Measurements from ENCODE around the gene ASNS.
"Not testable (repeated sequence)": the region's sequence is repeated elsewhere in the genome, so short reads cannot be mapped to it uniquely, and the experiment has no call there.

ASNS gene

DNA sequence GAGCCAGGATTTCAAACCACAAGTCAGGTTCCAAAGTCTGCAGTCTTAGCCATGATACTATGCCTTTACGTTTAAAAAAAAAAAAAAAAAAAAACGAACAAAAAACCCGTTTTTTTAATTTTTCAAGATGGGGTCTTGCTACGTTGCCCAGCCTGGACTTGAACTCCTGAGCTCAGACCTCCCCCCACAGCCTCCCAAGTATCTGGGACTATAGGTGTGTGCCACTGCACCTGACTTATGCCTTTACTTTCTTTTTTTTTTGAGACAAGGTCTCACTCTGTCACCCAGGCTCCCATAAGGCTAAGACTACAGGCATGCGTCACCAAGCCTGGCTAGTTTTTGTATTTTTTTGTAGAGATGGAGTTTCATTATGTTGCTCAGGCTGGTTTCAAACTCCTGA is 14.7 kb downstream of the ASNS start:
- H3K27me3 Mint-ChIP-seq (ENCODE audit: low read depth), result no peaks in the 10 kb centered on the region
- TF ChIP-seq CTCF (IDR thresholded peaks at IDR 0.05; ENCODE audit: unreplicated experiment in 3 of 3), result no peak
- no peaks in the 10 kb centered on the region for H3K9me3 Mint-ChIP-seq
- no peaks in the 10 kb centered on the region for H3K4me1 Mint-ChIP-seq
- H3K4me3 Mint-ChIP-seq, result no peak overlapping the region
- no peak overlapping the region for H3K27ac Mint-ChIP-seq
- peaks cover 34% of the 10 kb centered on the region for H3K36me3 Mint-ChIP-seq (ENCODE audit: low read depth)

DNA sequence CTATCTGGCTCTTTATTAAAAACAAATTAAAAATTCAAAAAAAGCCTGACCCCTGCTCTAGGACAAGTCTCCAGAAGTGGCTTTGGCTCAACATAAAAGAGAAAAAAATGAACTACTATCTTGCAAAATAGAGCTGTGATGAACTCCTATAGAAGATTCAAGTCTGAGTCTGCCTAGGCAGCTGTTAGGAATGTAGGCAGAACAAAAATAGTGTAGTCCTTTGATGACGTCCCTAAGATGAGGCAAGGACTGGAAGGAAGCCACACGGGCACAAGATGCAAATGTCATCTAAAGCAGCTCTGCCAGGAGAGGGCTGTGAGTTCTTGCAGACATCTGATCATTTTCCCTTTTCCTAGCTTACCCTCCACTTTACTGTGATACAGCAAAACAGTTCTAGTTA is 20.5 kb downstream of the ASNS start:
- Mint-ChIP-seq H3K9me3 (no peaks in the 10 kb centered on the region), H3K36me3 (ENCODE audit: low read depth) (peaks cover 28% of the 10 kb centered on the region), H3K4me3 (no peak overlapping the region), H3K27me3 (ENCODE audit: low read depth) (no peaks in the 10 kb centered on the region), H3K27ac (no peak overlapping the region), H3K4me1 (no peaks in the 10 kb centered on the region)
- no peak for TF ChIP-seq CTCF (IDR thresholded peaks at IDR 0.05; ENCODE audit: unreplicated experiment in 3 of 3)

DNA sequence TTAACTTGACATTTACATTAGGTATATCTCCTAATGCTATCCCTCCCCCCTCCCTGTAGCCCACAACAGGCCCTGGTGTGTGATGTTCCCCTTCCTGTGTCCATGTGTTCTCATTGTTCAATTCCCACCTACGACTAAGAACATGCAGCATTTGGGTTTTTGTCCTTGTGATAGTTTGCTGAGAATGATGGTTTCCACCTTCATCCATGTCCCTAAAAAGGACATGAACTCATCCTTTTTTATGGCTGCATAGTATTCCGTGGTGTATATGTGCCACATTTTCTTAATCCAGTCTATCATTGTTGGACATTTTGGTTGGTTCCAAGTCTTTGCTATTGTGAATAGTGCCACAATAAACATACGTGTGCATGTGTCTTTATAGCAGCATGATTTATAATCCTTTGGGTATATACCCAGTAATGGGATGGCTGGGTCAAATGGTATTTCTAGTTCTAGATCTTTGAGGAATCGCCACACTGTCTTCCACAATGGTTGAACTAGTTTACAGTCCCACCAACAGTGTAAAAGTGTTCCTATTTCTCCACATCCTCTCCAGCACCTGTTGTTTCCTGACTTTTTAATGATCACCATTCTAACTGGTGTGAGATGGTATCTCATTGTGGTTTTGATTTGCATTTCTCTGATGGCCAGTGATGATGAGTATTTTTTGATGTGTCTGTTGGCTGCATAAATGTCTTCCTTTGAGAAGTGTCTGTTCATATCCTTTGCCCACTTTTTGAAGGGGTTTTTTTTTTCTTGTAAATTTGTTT is 21.8 kb downstream of the ASNS start:
- H3K4me3 Mint-ChIP-seq, H3K9me3 Mint-ChIP-seq: not testable (repeated sequence)

GRCh38 chr7:97847791-97848190 is 24.4 kb downstream of the ASNS start:
- no peak for TF ChIP-seq CTCF (IDR thresholded peaks at IDR 0.05; ENCODE audit: unreplicated experiment in 3 of 3)
- Mint-ChIP-seq H3K27me3 (ENCODE audit: low read depth) (no peaks in the 10 kb centered on the region), H3K4me3 (no peak overlapping the region), H3K9me3 (no peaks in the 10 kb centered on the region), H3K27ac (peak overlapping the region in 1 of 3 experiments; percentile 29), H3K4me1 (no peaks in the 10 kb centered on the region), H3K36me3 (ENCODE audit: low read depth) (peaks cover 13% of the 10 kb centered on the region)

More for the DNA sequence above, 21.8 kb downstream of the ASNS start:
- not testable (repeated sequence) for H3K27ac Mint-ChIP-seq; H3K27me3 Mint-ChIP-seq (ENCODE audit: low read depth); H3K4me1 Mint-ChIP-seq
- peaks cover 22% of the 10 kb centered on the region for H3K36me3 Mint-ChIP-seq (ENCODE audit: low read depth)

GRCh38 chr7:97846945-97847344 is 25.3 kb downstream of the ASNS start:
- H3K9me3 Mint-ChIP-seq, result no peaks in the 10 kb centered on the region
- no peaks in the 10 kb centered on the region for H3K27me3 Mint-ChIP-seq (ENCODE audit: low read depth)

DNA sequence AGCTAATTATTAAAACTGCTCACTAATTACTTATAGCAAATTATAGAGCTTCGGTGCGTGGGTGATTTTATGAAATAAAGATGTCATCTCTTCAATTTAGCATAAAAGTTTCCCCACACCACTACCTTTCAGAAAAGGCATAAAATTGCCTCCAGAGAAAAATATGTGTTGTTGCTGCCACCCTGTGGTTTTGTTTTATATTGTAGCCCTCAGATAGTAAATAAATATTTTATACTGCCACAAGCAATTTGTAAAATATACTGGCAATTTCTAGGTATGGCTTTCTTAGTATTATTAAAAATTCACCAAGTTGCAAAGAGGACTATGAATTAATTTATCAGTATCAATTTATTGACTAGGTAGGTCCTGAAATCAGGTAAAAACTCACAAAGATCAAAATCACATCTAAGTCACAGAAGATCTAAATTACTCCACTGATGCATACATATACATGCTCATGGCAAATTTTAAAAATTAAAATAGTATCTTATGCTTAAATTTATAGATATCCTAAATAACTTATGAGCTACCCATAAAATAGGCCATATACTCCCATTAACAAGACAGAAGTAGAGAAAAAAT is 26.5 kb downstream of the ASNS start:
- no peaks in the 10 kb centered on the region for H3K27me3 Mint-ChIP-seq (ENCODE audit: low read depth)
- H3K9me3 Mint-ChIP-seq, result no peaks in the 10 kb centered on the region
- no peaks in the 10 kb centered on the region for H3K4me1 Mint-ChIP-seq
- peak; percentile 42 to 57 (median 57) for TF ChIP-seq CTCF (IDR thresholded peaks at IDR 0.05; ENCODE audit: unreplicated experiment in 3 of 3)
- no peak overlapping the region for H3K4me3 Mint-ChIP-seq
- no peak overlapping the region for H3K27ac Mint-ChIP-seq
- H3K36me3 Mint-ChIP-seq (ENCODE audit: low read depth), result no peaks in the 10 kb centered on the region

More at GRCh38 chr7:97846945-97847344, 25.3 kb downstream of the ASNS start:
- no peak for TF ChIP-seq CTCF (IDR thresholded peaks at IDR 0.05; ENCODE audit: unreplicated experiment in 3 of 3)
- Mint-ChIP-seq H3K27ac (no peak overlapping the region), H3K4me1 (no peaks in the 10 kb centered on the region), H3K36me3 (ENCODE audit: low read depth) (peaks cover 4% of the 10 kb centered on the region), H3K4me3 (no peak overlapping the region)
